ENCODE measurements around the gene VEZT. TPM values are rescaled to one million over a fixed set of nuclear protein-coding genes. Genes with fewer than 3 reads are reported as not detected.

Gene VEZT
- polyA plus RNA-seq, 3 donors, result 14.6 to 20.6 (median 16.7) TPM

GRCh38 chr12:95213928-95214327 is 3.7 kb upstream of the VEZT start:
- H3K27me3 Mint-ChIP-seq (ENCODE audit: low read depth in 3 of 3), result peaks cover 0 to 2% (median 0%) of the 10 kb centered on the region in 3 donors
- Histone ChIP-seq H3K9ac (ENCODE audit: insufficient read depth, low read length, poor library complexity, severe bottlenecking) (no peak overlapping the region), H3K4me1 (ENCODE audit: control insufficient read depth in 1 of 2, insufficient read depth in 2 of 2, low read length in 2 of 2) (peaks cover 20 to 50% of the 10 kb centered on the region in 2 donors), H3K4me2 (replicated peaks; ENCODE audit: extremely low read depth, low read length, poor library complexity, severe bottlenecking) (no peak overlapping the region), H3K27me3 (ENCODE audit: control insufficient read depth in 2 of 2, insufficient read depth in 2 of 2, low read length in 2 of 2) (no peaks in the 10 kb centered on the region), H3K36me3 (replicated peaks in 1 of 2; ENCODE audit: control insufficient read depth in 1 of 2, insufficient read depth in 2 of 2, low read length in 2 of 2) (peaks cover 0 to 15% of the 10 kb centered on the region in 2 donors), H2AFZ (ENCODE audit: insufficient read depth, low read depth, low read length, poor library complexity, severe bottlenecking) (no peak overlapping the region), H3K27ac (ENCODE audit: low read depth in 1 of 2, low read length in 2 of 2) (no peak overlapping the region), H3K4me3 (replicated peaks in 1 of 3; ENCODE audit: low read depth in 2 of 3, low read length in 3 of 3) (no peak overlapping the region), H3K79me2 (ENCODE audit: insufficient read depth, low read length) (peaks cover 62% of the 10 kb centered on the region), H3K9me3 (replicated peaks in 1 of 2; ENCODE audit: control insufficient read depth in 1 of 2, insufficient read depth in 1 of 2, low read length in 2 of 2) (no peaks in the 10 kb centered on the region), H4K20me1 (ENCODE audit: insufficient read depth, low read length) (peaks cover 27% of the 10 kb centered on the region)
- intact Hi-C loops (cut with micrococcal nuclease), result loop anchor here in 1 of 2 donors (10.0 kb wide), 1 partner anchor 99 kb away; no protein-coding TSS in a partner anchor
- no peak overlapping the region for H3K4me3 Mint-ChIP-seq
- H3K9me3 Mint-ChIP-seq, result peaks cover 0 to 2% (median 0%) of the 10 kb centered on the region in 7 donors
- no peak for DNase-seq
- TF ChIP-seq CTCF (IDR thresholded peaks at IDR 0.05), result no peak
- whole genome bisulfite sequencing (ENCODE audit: insufficient coverage), result 100% methylated on average over 1 of the region's 1 CpG
- peaks cover 15 to 18% of the 10 kb centered on the region in 2 donors for H3K36me3 Mint-ChIP-seq
- peaks cover 41% of the 10 kb centered on the region for H3K4me1 Mint-ChIP-seq
- H3K27ac Mint-ChIP-seq, result peak overlapping the region in 1 of 7 donors; percentile 63

GRCh38 chr12:95214466-95214865 is 3.1 kb upstream of the VEZT start:
- no peak overlapping the region for H3K4me2 ChIP-seq (replicated peaks; ENCODE audit: extremely low read depth, low read length, poor library complexity, severe bottlenecking)
- H2AFZ ChIP-seq (ENCODE audit: insufficient read depth, low read depth, low read length, poor library complexity, severe bottlenecking), result no peak overlapping the region
- intact Hi-C loops (cut with micrococcal nuclease), result loop anchor here in 1 of 2 donors (10.0 kb wide), 1 partner anchor 100 kb away; no protein-coding TSS in a partner anchor
- peaks cover 27% of the 10 kb centered on the region for H4K20me1 ChIP-seq (ENCODE audit: insufficient read depth, low read length)
- TF ChIP-seq CTCF (IDR thresholded peaks at IDR 0.05), result no peak
- peaks cover 0 to 10% of the 10 kb centered on the region in 2 donors for H3K36me3 ChIP-seq (replicated peaks in 1 of 2; ENCODE audit: control insufficient read depth in 1 of 2, insufficient read depth in 2 of 2, low read length in 2 of 2)
- H3K79me2 ChIP-seq (ENCODE audit: insufficient read depth, low read length), result peaks cover 68% of the 10 kb centered on the region
- peaks cover 0 to 2% (median 0%) of the 10 kb centered on the region in 3 donors for H3K27me3 Mint-ChIP-seq (ENCODE audit: low read depth in 3 of 3)
- peaks cover 21 to 53% of the 10 kb centered on the region in 2 donors for H3K4me1 ChIP-seq (ENCODE audit: control insufficient read depth in 1 of 2, insufficient read depth in 2 of 2, low read length in 2 of 2)
- H3K4me3 Mint-ChIP-seq, result no peak overlapping the region
- no peak overlapping the region for H3K9ac ChIP-seq (ENCODE audit: insufficient read depth, low read length, poor library complexity, severe bottlenecking)
- H3K9me3 ChIP-seq (replicated peaks in 1 of 2; ENCODE audit: control insufficient read depth in 1 of 2, insufficient read depth in 1 of 2, low read length in 2 of 2), result no peaks in the 10 kb centered on the region
- H3K27ac ChIP-seq (ENCODE audit: low read depth in 1 of 2, low read length in 2 of 2), result no peak overlapping the region
- H3K36me3 Mint-ChIP-seq, result peaks cover 10 to 12% of the 10 kb centered on the region in 2 donors
- no peak overlapping the region for H3K27ac Mint-ChIP-seq
- peaks cover 0 to 2% (median 0%) of the 10 kb centered on the region in 7 donors for H3K9me3 Mint-ChIP-seq
- H3K27me3 ChIP-seq (ENCODE audit: control insufficient read depth in 2 of 2, insufficient read depth in 2 of 2, low read length in 2 of 2), result no peaks in the 10 kb centered on the region
- no peak overlapping the region for H3K4me3 ChIP-seq (replicated peaks in 1 of 3; ENCODE audit: low read depth in 2 of 3, low read length in 3 of 3)
- no peak for DNase-seq
- peaks cover 44% of the 10 kb centered on the region for H3K4me1 Mint-ChIP-seq
- WGBS (ENCODE audit: insufficient coverage), result no CpG with 5 or more reads among the region's 3 CpGs

Data from CD14-positive monocyte (primary cell).